DMS 273 (cell line): ENCODE measurements around the gene SPEN.
"Not testable (repeated sequence)": the region's sequence is repeated elsewhere in the genome, so short reads cannot be mapped to it uniquely, and the experiment has no call there.

Experiments
- DNase-seq: peaks from one replicate; lab custom pipeline; 2025; ENCODE audit not compliant: unreplicated experiment; lab: John Stamatoyannopoulos, UW

The SPEN gene, protein sequence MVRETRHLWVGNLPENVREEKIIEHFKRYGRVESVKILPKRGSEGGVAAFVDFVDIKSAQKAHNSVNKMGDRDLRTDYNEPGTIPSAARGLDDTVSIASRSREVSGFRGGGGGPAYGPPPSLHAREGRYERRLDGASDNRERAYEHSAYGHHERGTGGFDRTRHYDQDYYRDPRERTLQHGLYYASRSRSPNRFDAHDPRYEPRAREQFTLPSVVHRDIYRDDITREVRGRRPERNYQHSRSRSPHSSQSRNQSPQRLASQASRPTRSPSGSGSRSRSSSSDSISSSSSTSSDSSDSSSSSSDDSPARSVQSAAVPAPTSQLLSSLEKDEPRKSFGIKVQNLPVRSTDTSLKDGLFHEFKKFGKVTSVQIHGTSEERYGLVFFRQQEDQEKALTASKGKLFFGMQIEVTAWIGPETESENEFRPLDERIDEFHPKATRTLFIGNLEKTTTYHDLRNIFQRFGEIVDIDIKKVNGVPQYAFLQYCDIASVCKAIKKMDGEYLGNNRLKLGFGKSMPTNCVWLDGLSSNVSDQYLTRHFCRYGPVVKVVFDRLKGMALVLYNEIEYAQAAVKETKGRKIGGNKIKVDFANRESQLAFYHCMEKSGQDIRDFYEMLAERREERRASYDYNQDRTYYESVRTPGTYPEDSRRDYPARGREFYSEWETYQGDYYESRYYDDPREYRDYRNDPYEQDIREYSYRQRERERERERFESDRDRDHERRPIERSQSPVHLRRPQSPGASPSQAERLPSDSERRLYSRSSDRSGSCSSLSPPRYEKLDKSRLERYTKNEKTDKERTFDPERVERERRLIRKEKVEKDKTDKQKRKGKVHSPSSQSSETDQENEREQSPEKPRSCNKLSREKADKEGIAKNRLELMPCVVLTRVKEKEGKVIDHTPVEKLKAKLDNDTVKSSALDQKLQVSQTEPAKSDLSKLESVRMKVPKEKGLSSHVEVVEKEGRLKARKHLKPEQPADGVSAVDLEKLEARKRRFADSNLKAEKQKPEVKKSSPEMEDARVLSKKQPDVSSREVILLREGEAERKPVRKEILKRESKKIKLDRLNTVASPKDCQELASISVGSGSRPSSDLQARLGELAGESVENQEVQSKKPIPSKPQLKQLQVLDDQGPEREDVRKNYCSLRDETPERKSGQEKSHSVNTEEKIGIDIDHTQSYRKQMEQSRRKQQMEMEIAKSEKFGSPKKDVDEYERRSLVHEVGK (N-terminal part only)

DNA sequence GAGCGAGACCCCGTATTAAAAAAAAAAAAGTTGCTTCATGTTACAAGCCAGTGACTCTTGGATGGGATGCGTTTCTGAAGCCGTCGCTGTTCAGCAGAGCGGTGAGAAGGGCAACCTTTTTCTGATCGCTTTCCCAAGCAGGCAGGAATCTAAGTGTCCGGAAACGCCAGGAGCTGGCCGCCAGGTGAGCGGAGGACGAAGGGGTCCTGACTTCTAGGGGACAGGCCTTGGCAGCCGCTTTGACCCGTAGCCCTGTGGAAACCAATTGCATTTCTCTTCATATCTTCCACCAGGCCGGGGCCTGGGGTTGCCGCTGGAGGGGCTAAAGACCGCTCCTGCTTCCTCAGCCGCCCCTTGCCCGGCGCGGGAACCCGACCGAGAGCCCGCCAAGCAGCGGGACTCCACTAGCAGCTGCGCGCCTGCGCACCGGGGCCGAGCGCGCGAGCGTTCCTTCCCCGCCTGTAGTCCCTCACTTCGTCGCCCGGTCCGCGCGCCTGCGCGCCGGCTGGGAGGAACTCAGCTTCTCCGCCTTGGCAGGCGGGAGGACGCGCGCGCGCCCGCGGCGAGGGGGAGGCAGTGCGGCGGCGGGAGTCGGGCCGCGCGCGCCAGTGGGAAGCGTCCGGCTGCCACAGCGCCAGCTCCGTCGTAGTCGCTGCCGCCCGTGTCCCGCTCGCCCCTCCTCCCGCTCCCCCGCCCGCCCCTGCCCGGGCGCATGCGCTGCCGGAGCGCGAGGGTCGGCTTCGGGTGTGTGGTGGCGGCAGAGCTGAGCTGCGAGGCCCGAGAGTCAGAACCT is at the start of gene SPEN:
Gene SPEN (plus strand): TSS at position 608 of the 793 bp plus-strand sequence. CDS start 361 bp downstream, outside the sequence.
- peak; percentile 100 for DNase-seq

DNA sequence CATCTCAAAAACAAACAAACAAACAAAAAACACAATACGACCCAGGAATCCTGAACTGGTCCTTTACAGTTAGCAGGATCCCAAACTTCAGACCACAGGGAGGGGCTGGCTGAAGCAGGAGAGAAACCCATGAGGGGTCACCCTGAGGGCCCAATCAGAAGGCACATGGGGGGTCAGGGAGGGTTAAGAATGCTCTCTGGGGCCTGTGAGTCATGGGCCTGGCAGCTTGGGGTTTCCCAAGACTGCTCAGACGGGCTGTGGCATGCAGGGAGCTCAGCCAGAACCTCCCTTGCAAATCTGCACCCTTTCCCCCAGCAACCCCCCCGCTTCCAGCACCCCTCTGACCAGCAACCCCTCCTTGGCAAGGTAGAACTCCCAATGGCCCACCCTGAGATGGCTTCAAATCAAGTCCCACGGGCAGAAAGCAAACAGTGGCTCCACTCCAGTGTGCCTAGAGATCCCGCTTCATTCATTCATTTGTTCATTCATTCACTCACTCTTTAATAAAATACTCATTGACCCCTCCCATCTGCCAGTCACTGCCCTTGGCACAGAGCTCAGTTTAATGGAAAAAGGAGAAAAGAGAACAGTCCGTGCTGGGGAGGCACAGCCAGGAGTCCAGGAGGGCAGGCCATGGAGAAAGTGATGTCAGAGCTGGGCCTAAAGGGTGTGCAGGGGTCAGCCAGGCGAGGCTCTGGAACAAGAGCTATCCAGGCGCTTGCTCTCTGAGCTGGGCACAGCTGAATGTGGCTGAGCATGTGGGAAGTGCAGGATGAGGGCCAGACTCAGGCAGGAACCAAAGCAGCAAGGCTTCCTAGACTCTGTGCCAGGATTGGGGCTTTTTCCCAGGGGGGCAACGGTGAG is 48.3 kb upstream of the SPEN start:
- peak; percentile 41 for DNase-seq

DNA sequence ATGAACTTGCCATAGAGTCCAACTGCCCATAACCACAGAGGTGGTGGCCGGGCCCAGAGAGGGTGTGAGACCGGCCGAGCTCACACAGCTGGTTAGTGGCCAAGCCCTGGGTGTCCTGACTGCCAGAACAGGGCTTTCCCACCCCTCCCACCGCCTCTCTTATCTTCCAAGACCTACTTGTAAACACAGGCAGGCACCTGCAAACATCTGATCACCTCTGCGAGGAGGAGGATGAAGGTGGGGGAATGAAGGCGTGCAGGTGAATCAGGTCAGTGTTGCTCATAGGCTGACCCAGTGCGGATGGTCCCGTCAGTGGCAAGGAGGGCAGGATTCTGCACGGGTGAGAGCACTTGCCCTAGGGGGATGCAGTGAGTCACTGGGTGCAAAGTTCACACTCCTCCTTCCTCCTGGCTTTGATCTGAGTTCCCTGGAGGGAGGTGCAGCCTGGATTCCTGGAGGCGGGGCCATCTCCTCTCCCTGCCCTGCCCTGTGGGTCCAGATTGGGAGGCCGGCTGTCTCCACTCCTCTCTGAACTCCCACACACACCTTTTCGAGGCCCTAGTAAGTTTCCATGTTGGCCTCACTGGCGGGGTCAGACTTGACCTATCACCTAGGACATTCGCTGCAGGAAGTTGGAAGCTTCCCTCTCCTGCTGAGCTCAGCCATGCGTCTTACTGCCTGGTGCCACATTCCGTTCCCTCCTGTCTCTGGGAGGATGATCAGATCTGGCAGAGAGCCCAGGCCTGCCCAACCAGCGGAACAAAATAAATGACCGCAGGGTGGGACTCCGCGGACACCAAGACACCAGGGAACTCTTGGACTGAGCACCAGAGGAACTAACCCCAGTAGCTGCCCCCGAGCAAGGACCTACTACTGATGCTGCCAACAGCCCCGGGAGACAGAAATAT is 47.3 kb upstream of the SPEN start:
- DNase-seq: peak; percentile 38

DNA sequence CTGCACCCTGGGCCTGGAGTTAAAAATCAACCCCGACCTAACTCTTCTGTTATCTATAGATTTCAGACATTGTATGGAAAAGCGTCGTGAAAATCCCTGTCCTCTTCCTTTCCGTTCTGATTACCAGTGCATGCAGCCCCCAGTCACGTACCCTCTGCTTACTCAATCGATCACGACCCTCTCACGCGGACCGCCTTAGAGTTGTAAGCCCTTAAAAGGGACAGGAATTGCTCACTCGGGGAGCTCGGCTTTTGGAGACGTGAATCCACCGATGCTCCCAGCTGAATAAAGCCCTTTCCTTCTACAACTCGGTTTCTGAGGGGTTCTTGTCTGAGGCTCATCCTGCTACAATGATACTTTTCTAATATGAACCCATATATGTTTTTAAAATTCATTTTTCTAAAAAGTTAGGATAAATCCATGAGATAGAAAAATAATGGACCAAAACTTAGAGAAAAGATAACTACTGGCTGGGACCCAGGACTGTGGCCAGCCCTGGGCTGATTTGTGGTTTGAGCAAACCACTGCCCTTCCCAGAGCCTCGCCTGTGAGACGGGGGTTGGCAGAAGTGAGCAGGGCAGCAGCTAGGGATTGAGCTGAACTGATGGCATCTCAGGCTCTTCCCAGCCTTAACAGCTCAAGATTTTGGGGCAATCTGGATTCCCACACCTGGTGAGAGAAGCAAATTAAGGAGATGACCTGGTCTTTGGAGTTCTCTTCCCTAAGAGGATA is 45.1 kb upstream of the SPEN start:
- no peak for DNase-seq

DNA sequence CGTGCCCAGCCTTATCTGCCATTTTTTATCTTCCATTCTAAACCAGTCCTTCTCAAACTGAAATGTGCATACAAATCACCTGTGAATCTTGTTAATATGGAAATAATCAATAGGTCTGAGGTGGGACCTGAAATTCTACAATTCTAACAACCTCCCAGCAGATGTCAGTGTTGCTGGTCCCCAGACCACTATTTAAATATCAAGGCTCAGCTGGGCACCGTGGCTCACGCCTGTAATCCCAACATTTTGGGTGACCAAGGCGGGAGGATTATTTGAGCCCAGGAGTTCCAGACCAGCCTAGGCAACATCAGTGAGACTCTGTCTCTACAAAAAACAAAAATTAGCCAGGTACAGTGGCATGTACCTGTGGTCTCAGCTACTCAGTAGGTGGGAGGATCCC is 44.1 kb upstream of the SPEN start:
- DNase-seq: peak; percentile 64

DNA sequence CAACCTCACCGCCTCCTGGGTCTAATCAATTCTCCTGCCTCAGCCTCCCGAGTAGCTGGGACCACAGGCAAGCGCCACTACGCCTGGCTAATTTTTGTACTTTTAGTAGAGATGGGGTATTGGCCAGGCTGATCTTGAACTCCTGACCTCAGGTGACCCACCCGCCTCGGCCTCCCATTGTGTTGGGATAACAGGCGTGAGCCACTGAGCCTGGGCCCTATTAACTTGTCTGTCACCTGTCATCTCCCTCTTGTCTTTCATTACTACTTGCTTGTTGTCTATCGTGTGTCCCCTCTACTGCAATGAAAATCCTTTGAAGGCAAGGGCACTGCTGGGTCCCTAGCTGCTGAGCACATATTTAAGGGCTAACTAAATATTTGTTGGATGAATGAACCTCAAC is 43.4 kb upstream of the SPEN start:
- no peak for DNase-seq

DNA sequence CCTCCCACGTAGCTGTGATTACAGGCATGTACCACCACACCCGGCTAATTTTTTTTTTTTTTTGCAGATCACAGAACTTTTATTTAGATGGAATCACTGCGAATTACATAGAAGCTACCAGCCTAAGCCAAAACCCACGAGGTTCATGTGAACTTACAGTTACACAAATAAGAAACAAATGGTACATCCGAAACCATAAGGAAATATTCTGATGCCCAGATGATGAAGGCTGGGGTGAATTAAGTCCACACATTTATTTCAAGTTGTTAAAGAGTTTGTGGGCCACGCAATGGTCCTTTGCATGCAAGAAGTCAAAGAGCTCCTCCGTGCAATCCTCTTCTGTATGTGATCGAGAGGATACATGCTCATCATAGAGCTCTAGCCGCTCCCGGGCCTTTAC is 40.4 kb upstream of the SPEN start:
- no peak for DNase-seq

DNA sequence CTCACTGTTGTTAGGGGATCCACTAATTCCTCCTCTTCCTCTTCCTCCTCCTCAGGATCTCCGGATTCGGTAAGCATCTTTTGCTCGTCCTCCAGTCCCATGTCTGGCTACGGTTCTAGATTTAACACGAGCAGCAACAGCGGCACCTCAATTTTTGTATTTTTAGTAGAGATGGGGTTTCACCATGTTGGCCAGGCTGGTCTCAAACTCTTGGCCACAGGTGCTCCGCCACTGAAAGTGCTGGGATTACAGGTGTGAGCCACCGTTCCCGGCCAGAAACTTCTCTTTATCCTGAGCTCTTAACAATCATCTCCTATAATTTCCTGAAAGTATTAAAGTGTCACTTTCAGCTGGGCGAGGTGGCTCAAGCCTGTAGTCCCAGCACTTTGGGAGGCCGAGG is 40.0 kb upstream of the SPEN start, which contains the start of gene UQCRHL:
Gene UQCRHL (minus strand): TSS at position 101 of the 400 bp plus-strand sequence. CDS start 0 bp downstream, at position 101.
- DNase-seq: not testable (repeated sequence)

DNA sequence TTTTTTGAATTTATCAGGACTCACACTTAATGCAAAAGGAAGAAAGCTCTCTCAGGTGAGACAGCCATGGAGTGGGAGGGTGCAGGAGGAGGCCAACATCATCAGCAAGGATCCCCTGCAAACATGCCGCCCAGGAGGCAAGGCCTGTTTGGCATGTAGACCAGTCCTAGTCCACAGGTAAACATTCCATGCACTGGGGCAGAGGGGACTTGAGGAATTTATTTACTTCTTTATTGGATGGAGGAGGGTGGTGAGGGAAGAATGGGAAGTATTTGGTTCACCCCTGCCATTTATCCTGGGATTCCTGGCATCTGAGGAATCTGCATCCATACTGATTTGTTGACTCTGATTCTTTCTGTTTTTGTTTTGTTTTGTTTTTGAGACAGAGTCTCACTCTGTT is 38.6 kb upstream of the SPEN start:
- no peak for DNase-seq

DNA sequence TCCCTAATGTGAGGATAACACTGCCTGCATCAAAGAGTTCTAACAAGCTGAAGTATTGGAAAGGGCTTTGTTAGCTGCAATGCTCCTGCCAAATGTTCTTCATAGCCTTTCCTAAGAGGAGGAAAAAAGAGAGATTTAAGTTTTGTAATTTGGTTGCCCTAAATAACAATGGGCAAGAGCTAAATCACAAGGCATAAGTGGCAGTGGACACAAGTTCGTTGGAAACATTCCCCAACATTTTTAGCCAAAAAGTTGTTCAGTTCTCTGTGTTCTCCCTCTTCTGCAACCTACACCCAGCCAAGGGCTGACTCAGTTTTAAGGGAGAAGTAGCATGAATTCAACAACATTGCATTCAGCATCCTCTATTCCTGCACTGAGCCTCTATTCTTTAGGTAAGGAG is 37.4 kb upstream of the SPEN start:
- no peak for DNase-seq

DNA sequence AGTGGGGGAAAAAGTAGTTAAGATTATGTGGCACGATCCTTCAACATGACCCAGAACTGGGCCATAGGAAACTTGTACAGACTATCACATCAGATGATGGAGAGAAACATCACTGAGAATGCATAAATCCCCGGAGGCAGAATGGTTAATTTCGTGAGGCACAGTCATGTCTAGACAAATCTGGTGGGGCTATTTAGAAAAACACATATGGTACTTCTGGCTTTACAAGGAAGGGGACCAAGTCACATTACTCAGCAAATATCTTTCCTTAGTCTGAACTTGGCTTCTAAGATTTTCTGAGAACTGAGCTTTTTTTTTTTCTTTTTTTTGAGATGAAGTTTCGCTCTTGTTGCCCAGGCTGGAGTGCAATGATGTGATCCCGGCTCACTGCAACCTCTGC is 30.8 kb upstream of the SPEN start:
- peak; percentile 64 for DNase-seq

DNA sequence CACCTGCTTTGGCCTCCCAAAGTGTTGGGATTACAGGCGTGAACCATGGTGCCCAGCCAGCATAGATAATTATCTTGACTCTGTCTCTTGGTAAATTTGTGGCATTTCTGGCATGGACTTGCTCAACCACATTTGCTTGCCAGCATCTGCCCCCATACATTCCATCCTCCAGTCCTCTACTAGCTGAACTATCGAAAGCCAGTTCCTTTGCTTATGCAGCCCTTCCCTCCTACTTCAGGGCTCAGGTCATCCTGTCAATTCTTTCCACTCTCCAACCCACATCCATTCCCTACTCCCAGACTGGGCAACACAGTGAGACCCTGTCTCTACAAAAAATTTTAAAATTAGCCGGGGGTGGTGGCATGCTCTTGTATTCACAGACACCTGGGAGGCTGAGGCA is 27.0 kb upstream of the SPEN start:
- DNase-seq: no peak

DNA sequence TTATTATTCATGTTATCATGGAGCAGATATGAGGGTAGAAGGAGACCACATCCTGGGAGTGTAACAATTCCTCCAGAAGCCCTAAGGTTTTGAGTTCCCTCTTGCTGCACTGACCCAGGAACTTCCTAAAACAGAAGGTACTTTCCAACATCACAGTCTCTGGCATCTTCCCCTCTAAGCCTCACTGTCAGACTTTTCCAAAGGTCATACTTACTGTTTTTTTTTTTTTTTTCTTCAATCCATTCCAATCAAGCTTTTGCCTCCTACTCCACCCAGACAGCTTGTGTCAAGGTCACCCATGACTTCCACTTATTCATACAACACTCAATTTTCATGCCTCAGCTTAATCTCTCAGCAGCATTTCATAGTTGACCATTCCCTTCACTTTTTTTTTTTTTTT is 21.7 kb upstream of the SPEN start:
- no peak for DNase-seq

DNA sequence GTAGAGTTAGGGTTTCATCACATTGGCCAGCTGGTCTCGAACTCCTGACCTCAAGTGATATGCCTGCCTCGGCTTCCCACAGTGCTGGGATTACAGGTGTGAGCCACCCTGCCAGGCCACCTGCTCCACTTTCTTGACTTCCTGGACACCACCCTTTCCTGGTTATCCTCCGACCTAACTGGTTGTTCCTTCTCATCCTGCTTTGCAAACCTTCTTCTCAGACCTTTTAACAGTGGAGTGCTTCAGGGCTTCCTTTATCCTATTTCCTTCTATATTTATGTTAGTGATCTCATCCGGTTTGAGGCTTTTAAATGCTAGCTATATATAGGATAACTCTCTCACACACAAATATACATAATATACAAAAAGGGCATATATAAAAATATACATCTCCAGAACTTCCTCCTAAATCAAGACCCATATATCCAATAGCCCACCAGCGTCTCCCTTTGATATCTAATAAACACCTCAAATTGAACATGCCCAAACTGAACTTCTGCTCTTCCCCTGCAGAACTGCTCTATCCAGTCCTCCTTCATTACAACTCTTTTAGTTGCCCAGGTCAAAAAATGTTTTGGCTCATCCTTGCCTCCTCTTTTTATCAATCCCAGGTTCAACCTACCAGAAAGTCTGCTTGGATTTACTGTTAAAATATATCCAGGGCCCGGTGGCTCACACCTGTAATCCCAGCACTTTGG is 20.5 kb upstream of the SPEN start:
- DNase-seq: no peak

DNA sequence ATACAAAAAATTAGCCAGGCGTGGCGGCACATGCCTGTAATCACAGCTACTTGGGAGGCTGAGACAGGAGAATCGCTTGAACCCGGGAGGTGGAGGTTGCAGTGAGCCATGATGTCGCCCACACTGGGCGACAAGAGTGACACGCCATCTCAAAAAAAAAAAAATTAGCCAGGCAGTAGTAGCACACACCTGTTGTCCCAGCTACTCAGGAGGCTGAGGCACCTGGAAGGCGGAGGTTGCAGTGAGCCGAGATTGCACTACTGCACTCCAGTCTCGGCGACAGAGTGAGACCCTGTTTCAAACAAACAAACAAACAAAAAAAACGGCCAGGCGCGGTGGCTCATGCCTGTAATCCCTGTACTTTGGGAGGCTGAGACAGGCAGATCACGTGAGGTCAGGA is 19.9 kb upstream of the SPEN start:
- not testable (repeated sequence) for DNase-seq

DNA sequence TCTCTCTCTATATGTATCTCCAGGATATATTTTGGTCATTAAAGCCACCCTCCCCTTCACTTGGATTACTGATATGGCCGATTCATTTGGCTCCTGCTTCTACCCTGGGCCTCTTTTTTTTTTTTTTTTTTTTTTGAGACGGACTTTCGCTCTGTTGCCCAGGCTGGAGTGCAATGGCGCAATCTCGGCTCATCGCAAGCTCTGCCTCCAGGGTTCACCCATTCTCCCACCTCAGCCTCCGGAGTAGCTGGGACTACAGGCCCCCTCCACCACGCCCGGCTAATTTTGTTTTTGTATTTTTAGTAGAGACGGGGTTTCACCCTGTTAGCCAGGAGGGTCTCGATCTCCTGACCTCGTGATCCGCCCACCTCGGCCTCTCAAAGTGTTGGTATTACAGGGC is 18.6 kb upstream of the SPEN start:
- not testable (repeated sequence) for DNase-seq

DNA sequence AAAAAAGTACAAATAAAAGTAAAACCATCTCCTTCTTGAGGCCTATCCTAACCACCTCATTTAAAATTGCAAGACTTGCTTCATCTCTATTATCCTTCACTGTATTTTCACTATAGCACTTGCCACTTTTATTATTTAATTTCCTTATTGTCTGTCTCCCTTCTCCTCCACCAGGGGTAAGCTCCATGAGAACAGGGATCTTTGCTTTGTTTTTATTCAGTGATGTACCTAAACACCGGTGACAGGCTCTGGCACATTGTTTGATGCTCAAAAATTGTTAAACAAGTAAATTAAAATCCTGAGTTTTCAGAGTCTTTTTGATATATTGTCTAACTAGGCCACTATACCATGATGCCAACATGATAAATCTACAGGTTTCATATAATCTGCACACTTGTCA is 17.2 kb upstream of the SPEN start:
- no peak for DNase-seq
